Stimulated activated CD8-positive, alpha-beta memory T cell treated with anti-CD3 and anti-CD28 coated beads, Interleukin-12 subunit alpha, Interleukin-12 subunit beta, amount 100 ng/mL, for 1 hour (primary cell): ENCODE results near the gene TNS3.

ENCODE experiments used
- DNase-seq: peaks from one replicate; pipeline ENCODE4 v3.0.0-alpha.2; 2020; ENCODE audit warnings: low read depth

The TNS3 gene

GRCh38 chr7:47327698-47328391, 254.1 kb downstream of the TNS3 start:
- no peak for DNase-seq

- DNase-seq, result no peak
These were observed 254.6 kb downstream of the TNS3 start for GRCh38 chr7:47327346-47327697.

- no peak for DNase-seq
These were observed 255.1 kb downstream of the TNS3 start for GRCh38 chr7:47326808-47327207.

- no peak for DNase-seq
These were observed 255.7 kb downstream of the TNS3 start for GRCh38 chr7:47326220-47326619.

GRCh38 chr7:47325337-47325736, 256.6 kb downstream of the TNS3 start:
- no peak for DNase-seq

- DNase-seq, result no peak
These were observed 258.0 kb downstream of the TNS3 start for GRCh38 chr7:47323904-47324303.

GRCh38 chr7:47322731-47323130, 259.2 kb downstream of the TNS3 start:
- no peak for DNase-seq

- DNase-seq, result no peak
These were observed 261.6 kb downstream of the TNS3 start for GRCh38 chr7:47320296-47320695.

GRCh38 chr7:47318395-47319182, 263.3 kb downstream of the TNS3 start:
- no peak for DNase-seq

- no peak for DNase-seq
These were observed 264.4 kb downstream of the TNS3 start for GRCh38 chr7:47317487-47317886.

- DNase-seq, result no peak
These were observed 266.9 kb downstream of the TNS3 start for GRCh38 chr7:47314728-47315607.

GRCh38 chr7:47314248-47314647, 267.7 kb downstream of the TNS3 start:
- no peak for DNase-seq

GRCh38 chr7:47313564-47313963, 268.3 kb downstream of the TNS3 start:
- no peak for DNase-seq

- no peak for DNase-seq
These were observed 270.0 kb downstream of the TNS3 start for GRCh38 chr7:47311891-47312290.

- no peak for DNase-seq
These were observed 271.9 kb downstream of the TNS3 start for GRCh38 chr7:47310020-47310419.

- DNase-seq, result no peak
These were observed 273.1 kb downstream of the TNS3 start for GRCh38 chr7:47308808-47309207.

- no peak for DNase-seq
These were observed 274.6 kb downstream of the TNS3 start for GRCh38 chr7:47307311-47307710.

GRCh38 chr7:47304727-47305719, 276.9 kb downstream of the TNS3 start:
- DNase-seq, result no peak

- no peak for DNase-seq
These were observed 278.0 kb downstream of the TNS3 start for GRCh38 chr7:47303695-47304453.

- DNase-seq, result no peak
These were observed 278.8 kb downstream of the TNS3 start for GRCh38 chr7:47303014-47303694.
